GM12872 (cell line): ENCODE data around the gene FBLIM1.

Source experiments
- CTCF ChIP-seq: IDR thresholded peaks from 3 replicates; pipeline ENCODE4 v1.5.1; 2011; ENCODE audit warnings: low read depth, mild to moderate bottlenecking, low read length, moderate library complexity; ENCODE audit not compliant: insufficient read depth

Gene FBLIM1

GRCh38 chr1:15720861-15721260 lies 37.7 kb upstream of the FBLIM1 start:
- TF ChIP-seq CTCF = no peak

DNA sequence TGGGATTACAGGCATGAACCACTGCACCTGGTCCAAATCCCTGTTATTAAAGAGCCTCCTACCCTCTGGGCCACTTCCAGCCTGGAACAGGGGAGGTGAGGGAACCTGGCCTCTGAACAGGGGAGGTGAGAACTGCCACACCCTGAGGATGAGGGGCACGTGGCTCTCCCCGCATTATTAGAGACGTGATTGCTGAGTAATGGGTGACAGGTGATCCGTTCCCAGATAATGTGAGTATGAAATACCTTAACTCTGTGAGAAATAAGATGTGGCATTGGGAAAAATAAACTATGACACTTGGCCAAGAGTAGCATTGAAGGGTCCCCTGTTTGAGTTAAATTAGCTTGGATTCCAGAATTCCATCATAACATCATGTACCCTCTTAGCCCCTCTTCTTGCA lies 36.2 kb upstream of the FBLIM1 start:
- TF ChIP-seq CTCF = no peak

DNA sequence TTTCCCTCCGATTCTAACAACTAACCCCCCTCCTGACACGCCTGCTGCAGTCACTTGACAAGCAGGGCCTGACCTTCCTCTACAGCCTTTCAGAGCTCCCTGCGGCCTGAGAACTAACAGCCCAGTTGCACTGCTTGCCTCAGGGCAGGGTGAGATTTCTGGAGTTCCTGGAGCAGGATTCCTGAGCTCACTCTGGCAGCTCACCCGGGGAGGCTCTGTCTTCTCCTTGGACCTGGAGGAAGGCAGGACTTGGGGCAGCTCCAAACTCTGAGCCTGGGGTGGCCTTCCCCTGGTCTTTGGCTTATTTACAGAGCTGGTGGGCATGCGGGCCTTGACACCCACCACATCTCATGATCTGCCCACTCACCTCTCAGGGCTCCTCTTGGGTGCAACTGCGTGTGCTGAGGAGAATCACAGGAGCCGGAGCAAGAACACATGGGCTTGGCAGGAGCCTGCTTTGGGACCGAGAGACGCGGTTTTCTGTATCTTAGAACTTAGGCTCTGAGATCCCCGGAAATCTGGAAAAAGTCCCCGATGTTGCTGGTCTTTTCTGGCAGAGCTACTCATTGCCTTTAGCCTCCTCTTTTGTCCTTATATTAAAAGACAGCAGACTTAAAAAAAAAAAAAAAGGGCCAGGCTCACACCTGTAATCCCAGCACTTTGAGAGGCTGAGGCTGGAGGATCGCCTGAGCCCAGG lies 35.6 kb upstream of the FBLIM1 start:
- TF ChIP-seq CTCF = no peak

- no peak for TF ChIP-seq CTCF
These were observed 34.9 kb upstream of the FBLIM1 start for GRCh38 chr1:15723631-15724246.

GRCh38 chr1:15724949-15725880 lies 33.4 kb upstream of the FBLIM1 start:
- no peak for TF ChIP-seq CTCF

GRCh38 chr1:15726508-15726907 lies 32.1 kb upstream of the FBLIM1 start:
- TF ChIP-seq CTCF = no peak

GRCh38 chr1:15727021-15727420 lies 31.6 kb upstream of the FBLIM1 start:
- no peak for TF ChIP-seq CTCF
